Measurements from ENCODE around the gene TRPM3. TPM values are rescaled to one million over a fixed set of nuclear protein-coding genes. Genes with fewer than 3 reads are reported as not detected.

The TRPM3 gene
- total and polyA plus RNA-seq, 2 of the 8 experiments (the other 6 are each of a cell fraction or from before 2014, with no cell fraction given), result 2.4 to 10.9 TPM

DNA sequence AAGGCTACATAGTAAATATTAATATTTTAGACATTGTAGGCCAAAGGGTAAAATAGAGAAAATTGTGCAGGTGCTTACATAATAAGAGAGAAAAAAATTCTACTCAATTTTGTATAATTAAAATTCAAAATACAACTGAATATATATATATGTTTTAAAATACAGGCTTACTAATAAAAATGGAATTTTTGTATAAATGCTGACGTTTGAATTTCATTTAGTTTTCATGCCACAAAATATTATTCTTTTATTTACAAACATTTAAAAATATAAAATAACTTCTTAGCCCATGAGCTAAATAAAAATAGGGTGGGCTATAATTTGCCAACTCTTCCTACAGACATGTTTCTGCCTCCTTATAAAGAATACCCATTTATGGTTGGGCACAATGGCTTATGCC, 328.6 kb downstream of the TRPM3 start:
- Histone ChIP-seq H3K36me3 (ENCODE audit: control insufficient read depth in 2 of 4, insufficient read depth in 4 of 4, low read length in 3 of 4) (0 out of 8 replicates have a peak, but pooled peaks cover 0 to 3% (median 0%) of the 10 kb centered on the region in 4 experiments), H2BK15ac (ENCODE audit: low read length) (no peak overlapping the region), H2BK12ac (ENCODE audit: low read depth, low read length) (no peak overlapping the region), H2BK120ac (replicated peaks; ENCODE audit: low read depth, low read length) (no peak overlapping the region), H2AK5ac (ENCODE audit: low read depth, low read length) (no peak overlapping the region), H4K91ac (replicated peaks; ENCODE audit: insufficient read length, low read length) (no peak overlapping the region), H4K5ac (ENCODE audit: insufficient read length, low read depth, low read length) (no peak overlapping the region), H3K4me1 (replicated peaks in 1 of 4; ENCODE audit: control insufficient read depth in 3 of 4, insufficient read depth in 4 of 4, low read length in 3 of 4) (no peaks in the 10 kb centered on the region), H2BK5ac (ENCODE audit: low read depth, low read length) (no peak overlapping the region), H3K4ac (replicated peaks; ENCODE audit: insufficient read length, low read depth, low read length) (no peak overlapping the region), H3K79me2 (ENCODE audit: control insufficient read depth in 1 of 2, insufficient read depth in 2 of 2, low read length in 2 of 2) (no peaks in the 10 kb centered on the region), H3K18ac (ENCODE audit: extremely low read depth, low read length) (no peak overlapping the region), H3K23ac (ENCODE audit: insufficient read length) (no peak overlapping the region), H2BK20ac (ENCODE audit: low read length) (no peak overlapping the region), H3K14ac (ENCODE audit: insufficient read length) (no peak overlapping the region), H3K79me1 (ENCODE audit: low read depth, low read length) (no peaks in the 10 kb centered on the region), H3K27ac (ENCODE audit: low read depth, low read length) (no peak overlapping the region), H3K4me3 (ENCODE audit: extremely low read depth in 1 of 4, insufficient read depth in 2 of 4, low read depth in 3 of 4, low read length in 4 of 4) (no peak overlapping the region), H3K9me3 (ENCODE audit: insufficient read depth in 2 of 2, low read depth in 1 of 2, low read length in 1 of 2) (no peaks in the 10 kb centered on the region), H3K4me2 (ENCODE audit: insufficient read depth in 1 of 2, low read depth in 2 of 2, low read length in 2 of 2) (no peak overlapping the region), H2AFZ (ENCODE audit: low read length) (no peak overlapping the region), H3K23me2 (ENCODE audit: low read depth, low read length) (no peaks in the 10 kb centered on the region; the same call in 1 of the 2 replicates), H4K20me1 (replicated peaks in 1 of 2; ENCODE audit: control insufficient read depth in 1 of 2, insufficient read depth in 2 of 2, low read length in 2 of 2) (no peaks in the 10 kb centered on the region), H3K9ac (replicated peaks in 1 of 4; ENCODE audit: extremely low read depth in 1 of 4, low read depth in 3 of 4, low read length in 3 of 4) (no peak overlapping the region), H4K8ac (ENCODE audit: extremely low read depth, insufficient read depth, low read length) (no peak overlapping the region), H3K27me3 (replicated peaks in 1 of 4; ENCODE audit: control insufficient read depth in 3 of 4, extremely low read depth in 1 of 4, insufficient read depth in 3 of 4, low read length in 3 of 4) (no peaks in the 10 kb centered on the region), H3K56ac (replicated peaks; ENCODE audit: insufficient read length, low read depth, low read length) (no peak overlapping the region)
- WGBS, 2 experiments (ENCODE audit: extremely low coverage in 1 of 2, insufficient coverage in 1 of 2, insufficient read length in 1 of 2, insufficient replicate concordance in 2 of 2, low coverage in 1 of 2, low lambda C conversion rate in 2 of 2, missing lambda C conversion rate in 1 of 2), result 93% methylated on average over 1 of the region's 1 CpG; no CpG with 5 or more reads in 1 of the 2 experiments
- POLR2A ChIA-PET (ENCODE audit: partially characterized antibody), result no interaction called here
- FAIRE-seq (no peak), DNase-seq (ENCODE audit: low read depth in 1 of 2, low spot score in 2 of 2) (no peak)
- CTCF ChIA-PET (ENCODE audit: partially characterized antibody), result interaction anchor here (0.7 kb wide), 1 partner anchor 21 kb away, joined by 3 read pairs; no protein-coding TSS in a partner anchor
- no peak for TF ChIP-seq SAP30 (IDR thresholded peaks at IDR 0.05; ENCODE audit: insufficient read depth, insufficient replicate concordance, low read length)
- no peak for TF ChIP-seq EZH2 (IDR thresholded peaks at IDR 0.05; ENCODE audit: low read depth, low read length, severe bottlenecking)
- no peak for TF ChIP-seq POLR2A (IDR thresholded peaks at IDR 0.05; ENCODE audit: control extremely low read depth in 1 of 2, low read depth in 2 of 2, low read length in 2 of 2)
- TF ChIP-seq CHD2 (IDR thresholded peaks at IDR 0.05; ENCODE audit: low read length), result no peak
- TF ChIP-seq ASH2L (IDR thresholded peaks at IDR 0.05; ENCODE audit: low read length), result no peak
- no peak for TF ChIP-seq MAFK (IDR thresholded peaks at IDR 0.05; ENCODE audit: low read depth, low read length)
- no peak for TF ChIP-seq BCL11A (IDR thresholded peaks at IDR 0.05; ENCODE audit: low read depth in 2 of 2, low read length in 2 of 2)
- TF ChIP-seq POLR2AphosphoS5 (IDR thresholded peaks at IDR 0.05; ENCODE audit: low read depth, low read length), result no peak
- no peak for TF ChIP-seq EP300 (IDR thresholded peaks at IDR 0.05; ENCODE audit: borderline replicate concordance in 1 of 2, low read depth in 2 of 2, low read length in 2 of 2)
- no peak for TF ChIP-seq RFX5 (IDR thresholded peaks at IDR 0.05; ENCODE audit: borderline replicate concordance, low read depth, low read length)
- no peak for TF ChIP-seq SIN3A (conservative IDR thresholded peaks at IDR 0.05 in 1 of 2, IDR thresholded peaks at IDR 0.05 in 1 of 2; ENCODE audit: low read depth in 1 of 2, low read length in 2 of 2)

Data from H1 (cell line).